Prostate gland (tissue), 2 donors: Measurements from ENCODE around the gene DOCK10.

Source experiments
- CTCF ChIP-seq, 4 experiments: fragments of 200-600 bp in 2 of 4; fragments of 450-650 bp in 2 of 4; sonication (generic) in 2 of 4; IDR thresholded peaks; 1 replicate in 3 of 4; 2 replicates in 1 of 4; pipeline ENCODE4 v1.5.1; 2016 to 2019; ENCODE audit warnings: antibody characterized with exemption in 4 of 4, mild to moderate bottlenecking in 2 of 4, moderate library complexity in 2 of 4
- POLR2AphosphoS5 ChIP-seq: sonication (generic); formaldehyde crosslinking; IDR thresholded peaks from one replicate; pipeline ENCODE4 v1.6.1; 2017; ENCODE audit warnings: antibody characterized with exemption

GRCh38 chr2:225065882-225066281 lies 23.6 kb upstream of the DOCK10 start:
- TF ChIP-seq CTCF (IDR thresholded peaks at IDR 0.05) (no peak), POLR2AphosphoS5 (no peak)
